DOHH2 (cell line): ENCODE results near the gene COMMD9.

Experiments
- H3F3A ChIP-seq: fragments of 200-600 bp; sonication (generic), shearing (Covaris generic); 2 replicates; pipeline ENCODE4 v1.6.0; 2016; ENCODE audit warnings: antibody characterized with exemption, mild to moderate bottlenecking; ENCODE audit not compliant: control insufficient read depth, insufficient read depth
- H3K27ac ChIP-seq: fragments of 200-600 bp; sonication (generic); 2 replicates; pipeline ENCODE4 v1.5.1; 2014; ENCODE audit warnings: low read depth, mild to moderate bottlenecking, low read length, moderate library complexity
- H3K27me3 ChIP-seq: fragments of 200-600 bp; sonication (generic); 2 replicates; pipeline ENCODE4 v1.6.1; 2014; ENCODE audit warnings: mild to moderate bottlenecking, low read length, mixed read lengths; ENCODE audit not compliant: control insufficient read depth
- H3K36me3 ChIP-seq: fragments of 200-600 bp; sonication (generic); 2 replicates; pipeline ENCODE4 v1.6.1; 2014; ENCODE audit warnings: mild to moderate bottlenecking, low read length, moderate library complexity, mixed read lengths; ENCODE audit not compliant: control insufficient read depth
- H3K4me1 ChIP-seq: fragments of 200-600 bp; sonication (generic); 2 replicates; pipeline ENCODE4 v1.6.1; 2014; ENCODE audit warnings: mild to moderate bottlenecking, low read length, mixed read lengths; ENCODE audit not compliant: control insufficient read depth
- H3K4me2 ChIP-seq: fragments of 200-600 bp; sonication (generic); 2 replicates; pipeline ENCODE4 v1.6.0; 2014; ENCODE audit warnings: mild to moderate bottlenecking, low read length, moderate library complexity
- H3K4me3 ChIP-seq: fragments of 200-600 bp; sonication (generic); 2 replicates; pipeline ENCODE4 v1.5.1; 2014; ENCODE audit warnings: mild to moderate bottlenecking, low read length, mixed read lengths
- H3K79me2 ChIP-seq: fragments of 200-600 bp; sonication (generic); 2 replicates; pipeline ENCODE4 v1.6.1; 2014; ENCODE audit warnings: mild to moderate bottlenecking, low read length, mixed read lengths; ENCODE audit not compliant: control insufficient read depth
- H3K9me2 ChIP-seq: fragments of 200-600 bp; sonication (generic); replicated peaks from 2 replicates; pipeline ENCODE4 v1.6.1; 2014; ENCODE audit warnings: mild to moderate bottlenecking, low read length, mixed read lengths; ENCODE audit not compliant: control insufficient read depth
- H3K9me3 ChIP-seq: fragments of 200-600 bp; sonication (generic); 2 replicates; pipeline ENCODE4 v1.6.1; 2014; ENCODE audit warnings: antibody characterized with exemption, low read length, mixed read lengths; ENCODE audit not compliant: control insufficient read depth, insufficient read depth
- H4K20me1 ChIP-seq: fragments of 200-600 bp; sonication (generic); 2 replicates; pipeline ENCODE4 v1.6.0; 2014; ENCODE audit warnings: low read depth, mild to moderate bottlenecking, antibody characterized with exemption, low read length, moderate library complexity; ENCODE audit not compliant: control insufficient read depth, insufficient read depth
- EZH2phosphoT487 ChIP-seq: fragments of 200-600 bp; sonication (generic); IDR thresholded peaks from 2 replicates; pipeline ENCODE4 v1.6.1; 2017; ENCODE audit warnings: borderline replicate concordance, mild to moderate bottlenecking, antibody characterized with exemption, low read length, moderate library complexity, mixed read lengths
- TF ChIP-seq, protein P1 (sequence below): fragments of 200-600 bp; sonication (generic); IDR thresholded peaks from one replicate; pipeline ENCODE4 v1.5.1; 2014; ENCODE audit warnings: antibody characterized with exemption, mild to moderate bottlenecking, low read depth, low read length; ENCODE audit not compliant: poor library complexity, severe bottlenecking

COMMD9 gene

DNA sequence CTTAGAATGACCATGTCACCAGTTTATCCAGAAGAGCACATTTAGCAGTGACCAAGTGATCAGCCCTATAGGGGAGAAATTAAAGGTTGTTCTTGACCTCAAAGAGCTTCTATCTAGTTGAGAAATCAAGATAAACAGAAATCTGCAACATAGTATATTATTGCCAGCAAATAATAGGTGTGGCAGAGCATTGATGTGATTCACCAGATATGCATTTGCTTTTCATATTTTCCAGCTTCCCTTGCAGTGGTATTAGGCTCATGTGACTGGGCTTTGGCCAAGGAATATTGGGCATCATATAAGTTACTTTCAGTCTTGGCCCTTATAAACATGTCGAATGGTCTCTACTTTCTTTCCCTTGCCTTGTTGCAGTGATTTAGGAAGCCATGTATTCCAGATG, 34.5 kb downstream of the COMMD9 start:
- no peaks in the 10 kb centered on the region for H3K79me2 ChIP-seq
- no peak overlapping the region for H3K4me3 ChIP-seq
- H3K36me3 ChIP-seq = no peaks in the 10 kb centered on the region
- H3K9me3 ChIP-seq = no peaks in the 10 kb centered on the region
- H3K9me2 ChIP-seq = no peaks in the 10 kb centered on the region
- no peak overlapping the region for H3K27ac ChIP-seq
- H3K4me1 ChIP-seq = no peaks in the 10 kb centered on the region
- H3F3A ChIP-seq = no peaks in the 10 kb centered on the region
- H4K20me1 ChIP-seq = no peaks in the 10 kb centered on the region
- H3K27me3 ChIP-seq = no peaks in the 10 kb centered on the region; the same call in 1 of the 2 replicates
- no peak overlapping the region for H3K4me2 ChIP-seq
- TF ChIP-seq, protein P1, sequence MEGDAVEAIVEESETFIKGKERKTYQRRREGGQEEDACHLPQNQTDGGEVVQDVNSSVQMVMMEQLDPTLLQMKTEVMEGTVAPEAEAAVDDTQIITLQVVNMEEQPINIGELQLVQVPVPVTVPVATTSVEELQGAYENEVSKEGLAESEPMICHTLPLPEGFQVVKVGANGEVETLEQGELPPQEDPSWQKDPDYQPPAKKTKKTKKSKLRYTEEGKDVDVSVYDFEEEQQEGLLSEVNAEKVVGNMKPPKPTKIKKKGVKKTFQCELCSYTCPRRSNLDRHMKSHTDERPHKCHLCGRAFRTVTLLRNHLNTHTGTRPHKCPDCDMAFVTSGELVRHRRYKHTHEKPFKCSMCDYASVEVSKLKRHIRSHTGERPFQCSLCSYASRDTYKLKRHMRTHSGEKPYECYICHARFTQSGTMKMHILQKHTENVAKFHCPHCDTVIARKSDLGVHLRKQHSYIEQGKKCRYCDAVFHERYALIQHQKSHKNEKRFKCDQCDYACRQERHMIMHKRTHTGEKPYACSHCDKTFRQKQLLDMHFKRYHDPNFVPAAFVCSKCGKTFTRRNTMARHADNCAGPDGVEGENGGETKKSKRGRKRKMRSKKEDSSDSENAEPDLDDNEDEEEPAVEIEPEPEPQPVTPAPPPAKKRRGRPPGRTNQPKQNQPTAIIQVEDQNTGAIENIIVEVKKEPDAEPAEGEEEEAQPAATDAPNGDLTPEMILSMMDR = no peak
- TF ChIP-seq EZH2phosphoT487 = no peak

DNA sequence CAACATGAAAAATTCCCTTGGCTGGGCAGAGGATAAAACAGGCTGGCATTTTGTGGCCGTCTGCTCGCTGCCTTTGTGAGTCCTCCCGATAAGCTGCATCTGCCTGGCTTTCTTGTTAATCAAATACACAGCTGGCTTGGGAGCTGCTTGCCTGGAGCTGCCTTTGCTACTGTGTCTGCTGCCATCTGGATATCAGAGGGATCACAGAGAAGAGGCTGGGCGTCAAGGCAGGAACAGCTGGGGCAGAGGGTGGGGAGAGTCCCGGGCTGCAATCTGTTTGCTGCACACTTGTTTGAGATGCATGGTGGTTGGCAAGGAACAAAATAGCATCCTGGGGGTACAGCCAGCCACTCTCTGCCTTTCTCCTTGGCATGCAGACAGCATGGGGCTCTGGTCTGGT, 36.0 kb downstream of the COMMD9 start:
- Histone ChIP-seq H3F3A (no peaks in the 10 kb centered on the region), H3K4me1 (no peaks in the 10 kb centered on the region), H3K36me3 (no peaks in the 10 kb centered on the region), H4K20me1 (no peaks in the 10 kb centered on the region), H3K27ac (no peak overlapping the region), H3K4me3 (no peak overlapping the region), H3K9me3 (no peaks in the 10 kb centered on the region), H3K27me3 (no peaks in the 10 kb centered on the region; the same call in 1 of the 2 replicates), H3K79me2 (no peaks in the 10 kb centered on the region), H3K4me2 (no peak overlapping the region), H3K9me2 (no peaks in the 10 kb centered on the region)
- TF ChIP-seq, protein P1 = no peak
- no peak for TF ChIP-seq EZH2phosphoT487

DNA sequence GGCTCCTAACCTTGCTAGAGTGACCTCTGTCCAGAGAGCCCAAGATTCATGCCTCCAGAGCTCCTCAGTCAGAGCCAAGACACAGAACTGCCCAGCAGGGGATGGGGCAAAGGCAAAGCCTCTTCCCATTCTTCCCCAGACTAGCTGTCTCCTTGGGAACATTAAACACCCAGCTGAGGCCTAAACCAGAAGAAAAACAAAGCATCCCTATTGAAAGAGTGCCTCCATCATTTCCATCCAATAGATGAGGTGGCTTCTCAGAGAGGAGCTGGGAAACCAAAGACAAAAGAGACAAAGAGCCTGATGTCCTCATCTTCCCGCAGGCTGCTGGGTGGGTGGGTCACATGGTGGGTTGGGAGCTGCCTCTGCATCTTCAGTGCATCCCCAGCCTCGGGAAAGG, 37.4 kb downstream of the COMMD9 start:
- no peak for TF ChIP-seq EZH2phosphoT487
- no peak overlapping the region for H3K4me2 ChIP-seq
- no peaks in the 10 kb centered on the region for H4K20me1 ChIP-seq

DNA sequence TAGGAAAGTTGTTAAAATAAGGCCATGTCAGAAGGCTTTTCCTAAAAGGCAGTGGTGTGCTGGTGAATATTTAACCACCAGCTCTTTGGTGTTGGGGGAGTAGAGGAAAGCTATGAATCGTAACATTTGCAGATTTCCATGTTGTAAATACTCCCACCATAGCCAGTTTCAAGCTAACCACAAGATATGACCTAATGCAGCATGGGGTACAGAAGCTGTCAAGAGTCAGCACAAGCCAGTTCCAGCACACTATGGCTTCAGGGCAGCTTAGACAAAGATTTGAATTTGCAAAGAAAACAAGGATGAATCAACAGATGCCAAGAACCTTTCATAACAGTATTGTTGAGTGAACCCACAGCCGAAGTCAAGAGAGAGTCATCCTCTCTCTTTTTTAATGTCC, 40.0 kb downstream of the COMMD9 start:
- H3K4me2 ChIP-seq = no peak overlapping the region
- H3K27ac ChIP-seq = no peak overlapping the region
- no peaks in the 10 kb centered on the region for H3K79me2 ChIP-seq
- no peaks in the 10 kb centered on the region for H3K4me1 ChIP-seq
- no peaks in the 10 kb centered on the region for H3K9me2 ChIP-seq
- no peaks in the 10 kb centered on the region; the same call in 1 of the 2 replicates for H3K27me3 ChIP-seq
- H3K9me3 ChIP-seq = no peaks in the 10 kb centered on the region
- no peaks in the 10 kb centered on the region for H3K36me3 ChIP-seq
- no peaks in the 10 kb centered on the region for H3F3A ChIP-seq
- H3K4me3 ChIP-seq = no peak overlapping the region
- no peaks in the 10 kb centered on the region for H4K20me1 ChIP-seq
- TF ChIP-seq EZH2phosphoT487 = no peak
- TF ChIP-seq, protein P1 = no peak

More for the DNA sequence above, 37.4 kb downstream of the COMMD9 start:
- Histone ChIP-seq H3F3A (no peaks in the 10 kb centered on the region), H3K9me2 (no peaks in the 10 kb centered on the region), H3K27ac (no peak overlapping the region), H3K9me3 (no peaks in the 10 kb centered on the region), H3K79me2 (no peaks in the 10 kb centered on the region), H3K27me3 (no peaks in the 10 kb centered on the region; the same call in 1 of the 2 replicates), H3K4me3 (no peak overlapping the region), H3K4me1 (no peaks in the 10 kb centered on the region), H3K36me3 (no peaks in the 10 kb centered on the region)
